Keratinocyte (primary cell): ENCODE measurements around the gene SRL. TPM values are rescaled to one million over a fixed set of nuclear protein-coding genes. Genes with fewer than 3 reads are reported as not detected.
A peak's percentile ranks its signal among the peaks of the same experiment; 100 is the strongest.

Experiments used
- DNase-seq: peaks from one replicate; pipeline ENCODE4 v3.0.0-alpha.2; 2011; ENCODE audit warnings: low read depth, missing footprints, low spot score
- FAIRE-seq: peaks from 2 replicates; lab custom pipeline; 2011; peaks lifted over from hg19 to GRCh38; lab: Jason Lieb, UNC
- H2AFZ ChIP-seq: 2 replicates; pipeline ENCODE4 v1.6.0; 2012; ENCODE audit warnings: low read length, control low read depth, inconsistent platforms; ENCODE audit not compliant: control insufficient read depth
- H3K27ac ChIP-seq: 2 replicates; pipeline ENCODE4 v1.5.1; 2011; ENCODE audit warnings: low read length; ENCODE audit not compliant: control insufficient read depth, insufficient read depth
- H3K27me3 ChIP-seq: 3 replicates; pipeline ENCODE4 v1.6.0; 2011; ENCODE audit warnings: low read length; ENCODE audit not compliant: control insufficient read depth, insufficient read depth; ENCODE audit errors: extremely low read depth
- H3K36me3 ChIP-seq, 2 experiments: 2 replicates in 1 of 2; 3 replicates in 1 of 2; pipeline ENCODE4 v1.5.1; 2011; ENCODE audit warnings: low read length in 2 of 2, mild to moderate bottlenecking in 1 of 2; ENCODE audit not compliant: control insufficient read depth in 2 of 2, insufficient read depth in 2 of 2; ENCODE audit errors: extremely low read depth in 1 of 2
- H3K4me1 ChIP-seq: 3 replicates; pipeline ENCODE4 v1.5.1; 2011; ENCODE audit warnings: low read length; ENCODE audit not compliant: control insufficient read depth, insufficient read depth; ENCODE audit errors: extremely low read depth
- H3K4me2 ChIP-seq: 3 replicates; pipeline ENCODE4 v1.6.0; 2011; ENCODE audit warnings: low read depth, low read length; ENCODE audit not compliant: control insufficient read depth, insufficient read depth; ENCODE audit errors: extremely low read depth
- H3K4me3 ChIP-seq, 3 experiments: fragments of 200-600 bp in 1 of 3; sonication (generic) in 1 of 3; 2 replicates in 2 of 3; 3 replicates in 1 of 3; pipeline ENCODE4 v1.5.1; 2011 to 2016; ENCODE audit warnings: low read length in 3 of 3, mild to moderate bottlenecking in 3 of 3, control low read depth in 2 of 3, inconsistent platforms in 1 of 3, low read depth in 1 of 3, mixed read lengths in 1 of 3, mixed run types in 1 of 3, moderate library complexity in 1 of 3; ENCODE audit not compliant: control insufficient read depth in 2 of 3, insufficient read depth in 2 of 3; ENCODE audit errors: extremely low read depth in 1 of 3
- H3K79me2 ChIP-seq: 2 replicates; pipeline ENCODE4 v1.6.0; 2012; ENCODE audit warnings: low read length; ENCODE audit not compliant: control insufficient read depth, insufficient read depth
- H3K9ac ChIP-seq: 3 replicates; pipeline ENCODE4 v1.6.0; 2011; ENCODE audit warnings: low read length; ENCODE audit not compliant: control insufficient read depth, insufficient read depth; ENCODE audit errors: extremely low read depth
- H3K9me1 ChIP-seq: 3 replicates; pipeline ENCODE4 v1.6.0; 2011; ENCODE audit warnings: low read length; ENCODE audit not compliant: control insufficient read depth, insufficient read depth; ENCODE audit errors: extremely low read depth
- H3K9me3 ChIP-seq: 2 replicates; pipeline ENCODE4 v1.5.1; 2012; ENCODE audit warnings: low read depth, low read length; ENCODE audit not compliant: control insufficient read depth
- H4K20me1 ChIP-seq: 3 replicates; pipeline ENCODE4 v1.6.0; 2011; ENCODE audit warnings: low read length; ENCODE audit not compliant: control insufficient read depth, insufficient read depth; ENCODE audit errors: extremely low read depth
- EZH2 ChIP-seq: IDR thresholded peaks from one replicate; pipeline ENCODE4 v1.6.1; 2012; ENCODE audit warnings: inconsistent platforms, mild to moderate bottlenecking, low read length, moderate library complexity
- dilution Hi-C: fragments of 300-500 bp; cut with MboI; formaldehyde crosslinking; loops from one replicate; pipeline ENCODE4 v1.7.0; 2020; ENCODE audit warnings: low sequenced_read_pairs; ENCODE audit not compliant: extremely low pct_ligation_motif_present
- polyA plus RNA-seq, 5 experiments: library from polyadenylated mRNA; depleted of rRNA in 3 of 5; stranded (reverse) in 3 of 5; stranded (forward) in 1 of 5; unstranded in 1 of 5; fragments of >200 nt; gene quantifications; 1 replicate in 1 of 5; 2 replicates in 3 of 5; 3 replicates in 1 of 5; pipeline versions ENCODE4 v1.2.1 to v1.2.3, GENCODE V29; 2011 to 2012; ENCODE audit warnings: missing spikeins in 2 of 5, low read depth in 1 of 5, low replicate concordance in 1 of 5
- TF ChIP-seq, protein P1 (sequence below), 3 experiments: IDR thresholded peaks in 1 of 3; conservative IDR thresholded peaks in 1 of 3; optimal IDR thresholded peaks in 1 of 3; 2 replicates in 2 of 3; 3 replicates in 1 of 3; pipeline versions ENCODE3 to v1.5.1; 2011; ENCODE audit warnings: low read length in 3 of 3, mild to moderate bottlenecking in 3 of 3, moderate library complexity in 2 of 3, control low read depth in 1 of 3, inconsistent platforms in 1 of 3; ENCODE audit not compliant: insufficient read depth in 2 of 3; ENCODE audit errors: extremely low read depth in 1 of 3

Gene SRL
- polyA plus RNA-seq, 1 donor (not counting 4 experiments of a cell fraction or from before 2014, with no cell fraction given) = not detected

DNA sequence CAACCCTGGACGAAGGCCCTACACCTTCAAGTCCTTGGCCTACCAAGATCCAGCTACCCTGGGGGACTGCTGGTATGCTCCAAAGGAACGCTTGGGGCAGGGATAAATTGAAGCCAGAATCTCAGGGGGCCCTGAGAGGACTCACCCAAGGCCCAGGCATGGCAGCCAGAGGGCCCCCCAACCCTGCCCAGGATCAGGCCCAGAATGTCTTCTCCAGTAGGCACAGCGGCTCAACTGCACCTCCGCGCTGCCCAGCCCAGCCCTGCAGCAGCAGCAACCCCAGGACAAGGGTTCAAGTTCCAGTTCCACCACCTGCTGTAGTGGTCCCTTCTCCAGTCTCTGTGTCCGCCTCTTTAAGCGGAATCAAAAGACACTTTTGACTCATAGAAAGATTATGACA is 28.7 kb upstream of the SRL start:
- H3K9ac ChIP-seq = peak overlapping the region; percentile 98
- no peaks in the 10 kb centered on the region for H3K9me1 ChIP-seq
- dilution Hi-C loops = no loop called here
- peak overlapping the region; percentile 99 for H3K4me2 ChIP-seq
- TF ChIP-seq EZH2 = no peak
- TF ChIP-seq, protein P1, sequence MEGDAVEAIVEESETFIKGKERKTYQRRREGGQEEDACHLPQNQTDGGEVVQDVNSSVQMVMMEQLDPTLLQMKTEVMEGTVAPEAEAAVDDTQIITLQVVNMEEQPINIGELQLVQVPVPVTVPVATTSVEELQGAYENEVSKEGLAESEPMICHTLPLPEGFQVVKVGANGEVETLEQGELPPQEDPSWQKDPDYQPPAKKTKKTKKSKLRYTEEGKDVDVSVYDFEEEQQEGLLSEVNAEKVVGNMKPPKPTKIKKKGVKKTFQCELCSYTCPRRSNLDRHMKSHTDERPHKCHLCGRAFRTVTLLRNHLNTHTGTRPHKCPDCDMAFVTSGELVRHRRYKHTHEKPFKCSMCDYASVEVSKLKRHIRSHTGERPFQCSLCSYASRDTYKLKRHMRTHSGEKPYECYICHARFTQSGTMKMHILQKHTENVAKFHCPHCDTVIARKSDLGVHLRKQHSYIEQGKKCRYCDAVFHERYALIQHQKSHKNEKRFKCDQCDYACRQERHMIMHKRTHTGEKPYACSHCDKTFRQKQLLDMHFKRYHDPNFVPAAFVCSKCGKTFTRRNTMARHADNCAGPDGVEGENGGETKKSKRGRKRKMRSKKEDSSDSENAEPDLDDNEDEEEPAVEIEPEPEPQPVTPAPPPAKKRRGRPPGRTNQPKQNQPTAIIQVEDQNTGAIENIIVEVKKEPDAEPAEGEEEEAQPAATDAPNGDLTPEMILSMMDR (optimal IDR thresholded peaks at IDR 0.05 in 1 of 3, IDR thresholded peaks at IDR 0.05 in 1 of 3, conservative IDR thresholded peaks at IDR 0.05 in 1 of 3; ENCODE audit: extremely low read depth in 1 of 3, insufficient read depth in 2 of 3, low read length in 3 of 3) = peak in 1 of 3 experiments; percentile 13
- H3K36me3 ChIP-seq = peaks cover 0 to 1% of the 10 kb centered on the region in 2 experiments
- no peaks in the 10 kb centered on the region for H3K9me3 ChIP-seq
- H3K4me3 ChIP-seq = peak overlapping the region in 2 of 3 experiments; percentile 88 to 93
- no peak for DNase-seq
- H3K79me2 ChIP-seq = peaks cover 43% of the 10 kb centered on the region
- no peak for FAIRE-seq
- H3K4me1 ChIP-seq = peaks cover 16% of the 10 kb centered on the region
- H4K20me1 ChIP-seq = no peaks in the 10 kb centered on the region
- H2AFZ ChIP-seq = no peak overlapping the region
- no peaks in the 10 kb centered on the region for H3K27me3 ChIP-seq
- H3K27ac ChIP-seq = no peak overlapping the region

DNA sequence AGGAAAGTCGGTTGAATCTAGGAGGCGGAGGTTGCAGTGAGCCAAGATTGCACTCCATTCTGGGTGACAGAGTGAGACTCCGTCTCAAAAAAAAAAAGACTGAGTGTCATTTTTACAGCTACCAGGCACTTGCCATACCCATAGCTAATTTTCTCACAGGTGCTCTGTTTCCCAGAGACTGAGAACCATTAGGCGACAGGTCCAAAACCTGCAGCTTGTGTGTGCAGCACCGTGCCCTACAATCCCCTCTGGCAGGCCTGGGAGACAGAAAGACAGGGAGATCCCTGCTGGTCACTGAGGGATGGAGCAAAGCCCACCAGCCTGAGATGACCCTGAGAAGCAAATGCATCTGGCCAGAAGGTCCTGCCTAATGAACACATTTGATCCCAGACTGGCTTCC is 28.2 kb upstream of the SRL start:
- FAIRE-seq (no peak), DNase-seq (no peak)
- H3K36me3 ChIP-seq = peaks cover 0 to 1% of the 10 kb centered on the region in 2 experiments
- no peak overlapping the region for H3K4me3 ChIP-seq
- H4K20me1 ChIP-seq = no peaks in the 10 kb centered on the region
- peaks cover 16% of the 10 kb centered on the region for H3K4me1 ChIP-seq
- H3K9me3 ChIP-seq = no peaks in the 10 kb centered on the region
- peaks cover 45% of the 10 kb centered on the region for H3K79me2 ChIP-seq
- H3K27ac ChIP-seq = no peak overlapping the region
- no peak overlapping the region for H3K9ac ChIP-seq
- H2AFZ ChIP-seq = no peak overlapping the region
- H3K9me1 ChIP-seq = no peaks in the 10 kb centered on the region
- TF ChIP-seq EZH2 = no peak
- TF ChIP-seq, protein P1 (optimal IDR thresholded peaks at IDR 0.05 in 1 of 3, IDR thresholded peaks at IDR 0.05 in 1 of 3, conservative IDR thresholded peaks at IDR 0.05 in 1 of 3; ENCODE audit: extremely low read depth in 1 of 3, insufficient read depth in 2 of 3, low read length in 3 of 3) = no peak
- H3K4me2 ChIP-seq = no peak overlapping the region
- dilution Hi-C loops = no loop called here
- H3K27me3 ChIP-seq = no peaks in the 10 kb centered on the region
